Sigmoid colon (tissue), 7 donors: ENCODE results near the gene RUNX1. TPM values are rescaled to one million over a fixed set of nuclear protein-coding genes. Genes with fewer than 3 reads are reported as not detected.

Source experiments
- DNase-seq: peaks from one replicate; pipeline ENCODE4 v3.0.0-alpha.2; 2019
- H3K27ac ChIP-seq, 4 donors: fragments of 200-600 bp; sonication (generic); one replicate each; pipeline ENCODE4 v1.5.1; 2016 to 2019; ENCODE audit warnings: mild to moderate bottlenecking in 1 of 4
- H3K27me3 ChIP-seq, 3 donors: fragments of 200-600 bp; sonication (generic); one replicate each; pipeline ENCODE4 v1.5.1; 2019; ENCODE audit warnings: mild to moderate bottlenecking in 1 of 3
- H3K36me3 ChIP-seq, 4 donors: fragments of 200-600 bp; sonication (generic); one replicate each; pipeline ENCODE4 v1.5.1; 2016 to 2019
- H3K4me1 ChIP-seq, 4 donors: fragments of 200-600 bp; sonication (generic); one replicate each; pipeline ENCODE4 v1.5.1; 2017 to 2019
- H3K4me3 ChIP-seq, 4 donors: fragments of 200-600 bp; sonication (generic); one replicate each; pipeline ENCODE4 v1.5.1; 2017 to 2019; ENCODE audit warnings: mild to moderate bottlenecking in 2 of 4, moderate library complexity in 1 of 4
- H3K9me3 ChIP-seq, 4 donors: fragments of 200-600 bp in 3 of 4; sonication (generic) in 3 of 4; one replicate each; pipeline versions ENCODE4 v1.5.1 to v1.6.1; 2013 to 2019
- CTCF ChIP-seq, 4 experiments: fragments of 450-650 bp in 3 of 4; fragments of 200-600 bp in 1 of 4; IDR thresholded peaks; one replicate each; pipeline ENCODE4 v1.5.1; 2016 to 2019; ENCODE audit warnings: antibody characterized with exemption in 4 of 4, mild to moderate bottlenecking in 3 of 4, moderate library complexity in 2 of 4
- EP300 ChIP-seq, 4 donors: sonication (generic); formaldehyde crosslinking; IDR thresholded peaks; one replicate each; pipeline ENCODE4 v1.6.1; 2017; ENCODE audit warnings: antibody characterized with exemption in 4 of 4
- POLR2A ChIP-seq, 2 donors: fragments of 450-650 bp; IDR thresholded peaks; one replicate each; pipeline ENCODE4 v1.6.1; 2016; ENCODE audit warnings: antibody characterized with exemption in 2 of 2, mild to moderate bottlenecking in 2 of 2, moderate library complexity in 2 of 2
- POLR2AphosphoS5 ChIP-seq, 4 donors: sonication (generic); formaldehyde crosslinking; IDR thresholded peaks; one replicate each; pipeline ENCODE4 v1.6.1; 2017; ENCODE audit warnings: antibody characterized with exemption in 4 of 4
- WGBS, 2 donors: extraction: QIAGEN DNeasy Blood & Tissue Kit; methylation state at CpG; one replicate each; pipeline ENCODE4 v1.1.7; 2013; 5-methylcytosine and 5-hydroxymethylcytosine counted together
- intact Hi-C: fragments of 100-400 bp; cut with DNase I; formaldehyde crosslinking; loops from one replicate; pipeline ENCODE4 v1.15.1; 2023
- polyA plus RNA-seq, 3 donors: library from polyadenylated mRNA; stranded (reverse); fragments of 200-250 nt; gene quantifications; one replicate each; pipeline ENCODE4 v1.2.3, GENCODE V29; 2013
- total RNA-seq, 4 donors: library from RNA; depleted of rRNA; stranded (reverse); fragments of >200 nt; gene quantifications; one replicate each; pipeline ENCODE4 v1.1.0, GENCODE V29; 2016
- donor health status: healthy with polysubstance abuse.
- donor health status: Bipolar disorder and iron deficiency.
- donor health status: healthy.

RUNX1 gene
- total and polyA plus RNA-seq, 7 donors = 2.8 to 23.3 (median 7.5) TPM

DNA sequence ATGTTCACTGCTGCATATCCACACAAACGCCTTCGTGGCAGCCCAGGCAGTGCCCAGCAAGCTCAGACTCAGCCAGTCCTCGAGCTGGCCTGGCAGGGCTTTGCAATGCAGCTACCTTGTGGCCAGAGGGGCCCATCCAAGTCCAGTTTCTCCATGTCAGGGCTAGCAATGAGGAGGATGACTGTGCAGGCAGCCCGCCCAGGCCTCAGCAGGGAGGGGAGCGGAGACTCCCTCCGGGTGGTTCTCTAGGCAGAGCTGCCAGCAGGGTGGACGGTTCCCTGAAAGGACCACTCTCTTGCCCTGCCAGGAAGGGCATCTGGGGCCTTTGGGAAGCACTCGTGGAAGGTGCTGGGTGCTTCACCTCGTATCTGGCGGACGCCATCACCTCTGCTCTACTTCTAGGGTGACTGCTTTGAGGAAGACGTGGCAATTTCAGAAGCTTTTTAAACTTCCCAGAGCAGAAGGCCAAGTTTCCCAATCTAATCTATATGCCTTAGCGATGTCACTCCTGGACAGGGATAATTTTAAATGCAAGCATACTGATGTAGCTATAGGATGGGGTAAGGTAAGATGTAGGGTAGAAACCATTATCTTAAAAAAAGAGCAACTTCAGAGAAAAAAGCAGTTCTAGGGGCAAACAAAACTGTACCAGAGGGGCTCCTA, 56.2 kb downstream of the RUNX1 start:
- Histone ChIP-seq H3K36me3 (no peaks in the 10 kb centered on the region), H3K4me1 (peaks cover 0 to 28% (median 13%) of the 10 kb centered on the region in 4 donors), H3K9me3 (no peaks in the 10 kb centered on the region), H3K27me3 (no peaks in the 10 kb centered on the region), H3K4me3 (no peak overlapping the region), H3K27ac (peak overlapping the region in 1 of 4 donors; percentile 37)
- no peak for TF ChIP-seq EP300 (IDR thresholded peaks at IDR 0.05)
- no peak for TF ChIP-seq POLR2AphosphoS5 (IDR thresholded peaks at IDR 0.05)
- no peak for TF ChIP-seq CTCF (IDR thresholded peaks at IDR 0.05)
- TF ChIP-seq POLR2A (IDR thresholded peaks at IDR 0.05) = no peak
- intact Hi-C loops = no loop called here
- DNase-seq = no peak
- WGBS, 2 donors = 81 to 94% methylated on average over 13 of the region's 13 CpGs

- 94 to 95% methylated on average over 4 of the region's 4 CpGs for WGBS, 2 donors
- Histone ChIP-seq H3K4me3 (no peak overlapping the region), H3K9me3 (no peaks in the 10 kb centered on the region), H3K36me3 (no peaks in the 10 kb centered on the region), H3K4me1 (peaks cover 0 to 28% (median 14%) of the 10 kb centered on the region in 4 donors), H3K27me3 (no peaks in the 10 kb centered on the region), H3K27ac (no peak overlapping the region)
- TF ChIP-seq CTCF (IDR thresholded peaks at IDR 0.05) (no peak), POLR2AphosphoS5 (IDR thresholded peaks at IDR 0.05) (no peak), EP300 (IDR thresholded peaks at IDR 0.05) (no peak), POLR2A (IDR thresholded peaks at IDR 0.05) (no peak)
- intact Hi-C loops = no loop called here
- no peak for DNase-seq
Measured at GRCh38 chr21:34992180-34992579, 56.9 kb downstream of the RUNX1 start.

DNA sequence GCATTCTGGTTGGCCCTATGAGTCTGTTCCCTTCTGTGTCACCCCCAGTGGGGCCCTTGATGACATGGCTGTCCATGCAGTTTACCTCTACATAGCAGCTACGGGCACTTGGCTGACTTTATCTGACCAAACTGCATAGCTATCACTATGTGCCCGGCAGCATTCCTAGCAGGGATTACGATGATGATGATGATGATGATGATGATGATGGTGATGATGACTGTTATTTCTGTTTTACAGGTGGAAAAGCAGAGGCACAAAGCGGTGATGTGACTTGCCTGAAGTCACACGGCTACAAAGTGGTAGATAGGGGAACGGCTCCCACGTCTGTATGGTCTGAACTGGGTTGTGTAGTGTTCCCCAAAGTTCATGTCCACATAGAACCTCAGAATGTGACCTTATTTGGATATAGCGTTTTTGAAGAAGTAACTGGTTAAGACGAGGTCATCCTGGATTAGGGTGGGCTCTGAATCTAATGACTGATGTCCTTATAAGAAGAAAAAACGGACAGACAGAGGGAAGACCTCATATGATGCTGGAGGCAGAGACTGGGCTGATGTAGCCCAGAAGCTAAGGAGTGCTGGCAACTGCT, 57.6 kb downstream of the RUNX1 start:
- peaks cover 0 to 28% (median 17%) of the 10 kb centered on the region in 4 donors for H3K4me1 ChIP-seq
- TF ChIP-seq EP300 (IDR thresholded peaks at IDR 0.05) (no peak), POLR2A (IDR thresholded peaks at IDR 0.05) (no peak), POLR2AphosphoS5 (IDR thresholded peaks at IDR 0.05) (no peak), CTCF (IDR thresholded peaks at IDR 0.05) (no peak)
- 82 to 85% methylated on average over 10 of the region's 10 CpGs for WGBS, 2 donors
- H3K9me3 ChIP-seq = no peaks in the 10 kb centered on the region
- no peak for DNase-seq
- H3K27ac ChIP-seq = no peak overlapping the region
- no peaks in the 10 kb centered on the region for H3K27me3 ChIP-seq
- no peaks in the 10 kb centered on the region for H3K36me3 ChIP-seq
- no peak overlapping the region for H3K4me3 ChIP-seq
- intact Hi-C loops = no loop called here

DNA sequence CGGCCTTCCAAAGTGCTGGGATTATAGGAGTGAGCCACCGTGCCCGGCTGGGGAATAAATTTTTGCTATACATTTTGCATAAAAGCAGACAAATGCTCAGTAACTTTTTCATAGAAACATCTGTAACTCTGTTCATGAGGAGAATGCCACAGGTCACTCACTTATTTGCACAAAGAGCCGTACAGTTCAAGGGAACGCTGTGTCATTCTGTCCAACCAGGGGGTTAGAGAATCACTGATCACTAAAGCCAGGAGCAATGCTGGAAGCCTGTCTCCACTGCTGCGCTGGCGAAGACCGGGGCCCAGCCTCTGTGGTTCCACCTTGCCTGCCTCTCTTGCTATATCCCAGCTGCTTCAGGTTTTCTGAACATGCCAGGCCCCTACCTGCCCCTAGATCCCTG, 58.3 kb downstream of the RUNX1 start:
- Histone ChIP-seq H3K4me1 (peaks cover 0 to 23% (median 12%) of the 10 kb centered on the region in 4 donors), H3K36me3 (no peaks in the 10 kb centered on the region), H3K4me3 (no peak overlapping the region), H3K27me3 (no peaks in the 10 kb centered on the region), H3K27ac (no peak overlapping the region), H3K9me3 (no peaks in the 10 kb centered on the region)
- DNase-seq = no peak
- WGBS, 2 donors = 97 to 98% methylated on average over 8 of the region's 8 CpGs
- intact Hi-C loops = no loop called here
- TF ChIP-seq POLR2AphosphoS5 (IDR thresholded peaks at IDR 0.05) (no peak), CTCF (IDR thresholded peaks at IDR 0.05) (no peak), EP300 (IDR thresholded peaks at IDR 0.05) (no peak), POLR2A (IDR thresholded peaks at IDR 0.05) (no peak)
